Dedifferentiated amniotic fluid mesenchymal stem cell (primary cell): ENCODE data around the gene TMEM47.
A peak's percentile ranks its signal among the peaks of the same experiment; 100 is the strongest.

ENCODE experiments used
- DNase-seq: peaks from one replicate; pipeline ENCODE4 v3.0.0-alpha.2; 2016; ENCODE audit errors: extremely low spot score

TMEM47 gene

GRCh38 chrX:34656842-34657725 lies at the start of gene TMEM47:
TSS of gene TMEM47 (minus strand) at chrX:34657285. CDS start at chrX:34657029, 256 bp downstream.
- peak; percentile 65 for DNase-seq

- no peak for DNase-seq
Measured at GRCh38 chrX:34687095-34687494, 30.0 kb upstream of the TMEM47 start.

- no peak for DNase-seq
Measured at GRCh38 chrX:34659575-34659974, 2.5 kb upstream of the TMEM47 start.

GRCh38 chrX:34658326-34658725 lies 1.2 kb upstream of the TMEM47 start:
- peak; percentile 22 for DNase-seq

GRCh38 chrX:34657726-34658070 lies 613 bp upstream of the TMEM47 start:
- DNase-seq, result no peak

- no peak for DNase-seq
Measured at GRCh38 chrX:34656467-34656841, 631 bp downstream of the TMEM47 start.

- no peak for DNase-seq
Measured at GRCh38 chrX:34655501-34656455, 1.3 kb downstream of the TMEM47 start.

- DNase-seq, result no peak
Measured at GRCh38 chrX:34654696-34655490, 2.2 kb downstream of the TMEM47 start.

GRCh38 chrX:34653811-34654210 lies 3.3 kb downstream of the TMEM47 start:
- DNase-seq, result no peak

GRCh38 chrX:34642849-34643248 lies 14.2 kb downstream of the TMEM47 start:
- no peak for DNase-seq

GRCh38 chrX:34638116-34638515 lies 19.0 kb downstream of the TMEM47 start:
- DNase-seq, result no peak

- DNase-seq, result no peak
Measured at GRCh38 chrX:34634349-34634748, 22.7 kb downstream of the TMEM47 start.

GRCh38 chrX:34632384-34632783 lies 24.7 kb downstream of the TMEM47 start:
- no peak for DNase-seq

GRCh38 chrX:34631479-34632220 lies 25.4 kb downstream of the TMEM47 start:
- DNase-seq, result no peak

GRCh38 chrX:34629572-34629971 lies 27.5 kb downstream of the TMEM47 start:
- DNase-seq, result peak; percentile 25

- DNase-seq, result no peak
Measured at GRCh38 chrX:34624416-34624815, 32.7 kb downstream of the TMEM47 start.

GRCh38 chrX:34619920-34620319 lies 37.2 kb downstream of the TMEM47 start:
- no peak for DNase-seq

GRCh38 chrX:34612036-34612435 lies 45.0 kb downstream of the TMEM47 start:
- DNase-seq, result no peak

- DNase-seq, result no peak
Measured at GRCh38 chrX:34598362-34598761, 58.7 kb downstream of the TMEM47 start.

GRCh38 chrX:34586936-34587335 lies 70.1 kb downstream of the TMEM47 start:
- DNase-seq, result no peak

GRCh38 chrX:34586346-34586911 lies 70.7 kb downstream of the TMEM47 start:
- DNase-seq, result no peak
